Aorta (tissue), 5 donors: ENCODE data around the gene FRAT1. TPM values are rescaled to one million over a fixed set of nuclear protein-coding genes. Genes with fewer than 3 reads are reported as not detected.

ENCODE experiments used
- ATAC-seq: fragments of 200-7000 bp; cut with Tn5 transposase; one replicate; pipeline ENCODE4 v1.9.1; 2022; ENCODE audit warnings: moderate library complexity; ENCODE audit not compliant: low FRiP score
- DNase-seq, 2 donors: peaks; one replicate each; pipeline ENCODE4 v3.0.0-alpha.2; 2020
- H3K27ac ChIP-seq, 2 donors: one replicate each; pipeline ENCODE4 v1.5.1; 2013; ENCODE audit warnings: low read length in 2 of 2, mild to moderate bottlenecking in 2 of 2, moderate library complexity in 2 of 2, control low read depth in 1 of 2, inconsistent platforms in 1 of 2, low read depth in 1 of 2
- H3K27me3 ChIP-seq, 2 donors: one replicate each; pipeline ENCODE4 v1.6.1; 2013; ENCODE audit warnings: control low read depth in 1 of 2, low read length in 1 of 2, mild to moderate bottlenecking in 1 of 2, moderate library complexity in 1 of 2; ENCODE audit not compliant: insufficient read depth in 2 of 2, control insufficient read depth in 1 of 2
- H3K36me3 ChIP-seq, 2 donors: one replicate each; pipeline ENCODE4 v1.6.1; 2013; ENCODE audit warnings: control low read depth in 1 of 2, low read length in 1 of 2, mild to moderate bottlenecking in 1 of 2; ENCODE audit not compliant: insufficient read depth in 2 of 2, control insufficient read depth in 1 of 2
- H3K4me1 ChIP-seq, 2 donors: one replicate each; pipeline ENCODE4 v1.6.1; 2013; ENCODE audit warnings: low read length in 2 of 2, control low read depth in 1 of 2, mild to moderate bottlenecking in 1 of 2, moderate library complexity in 1 of 2; ENCODE audit not compliant: insufficient read depth in 2 of 2, control insufficient read depth in 1 of 2
- H3K4me3 ChIP-seq, 2 donors: one replicate each; pipeline ENCODE4 v1.5.1; 2013; ENCODE audit warnings: low read length in 2 of 2, control low read depth in 1 of 2, mild to moderate bottlenecking in 1 of 2
- H3K9me3 ChIP-seq: one replicate; pipeline ENCODE4 v1.6.1; 2013; ENCODE audit warnings: mild to moderate bottlenecking, low read length; ENCODE audit not compliant: control insufficient read depth
- WGBS, 2 donors: extraction: QIAGEN DNeasy Blood & Tissue Kit; methylation state at CpG; one replicate each; pipeline ENCODE4 v1.1.7; 2013; 5-methylcytosine and 5-hydroxymethylcytosine counted together
- intact Hi-C, 2 donors: fragments of 100-400 bp; cut with DNase I; formaldehyde crosslinking; loops; one replicate each; pipeline versions ENCODE4 v1.14.2 to v1.15.0; 2022
- polyA plus RNA-seq, 2 donors: library from polyadenylated mRNA; stranded (reverse); fragments of 200-250 nt; gene quantifications; one replicate each; pipeline ENCODE4 v1.2.3, GENCODE V29; 2013
- total RNA-seq, 2 donors: library from RNA; stranded (reverse); fragmentation: NEBNext Ultra II Directional; extraction: Animal tissue kit (Norgen Biotek cat#: 25700); gene quantifications; one replicate each; pipeline ENCODE4 v1.2.1, GENCODE V29; 2021
- donor health status: healthy with polysubstance abuse.
- donor health status: Bipolar disorder and iron deficiency.
- donor health status: DM: no; HTN: no; CAD: no.
- donor health status: DM: no; HTN: no; CAD: no.
- donor health status: DM: yes; HTN: yes; CAD: no.

The FRAT1 gene
- total and polyA plus RNA-seq, 4 donors: 1.5 to 4.5 (median 2.0) TPM

DNA sequence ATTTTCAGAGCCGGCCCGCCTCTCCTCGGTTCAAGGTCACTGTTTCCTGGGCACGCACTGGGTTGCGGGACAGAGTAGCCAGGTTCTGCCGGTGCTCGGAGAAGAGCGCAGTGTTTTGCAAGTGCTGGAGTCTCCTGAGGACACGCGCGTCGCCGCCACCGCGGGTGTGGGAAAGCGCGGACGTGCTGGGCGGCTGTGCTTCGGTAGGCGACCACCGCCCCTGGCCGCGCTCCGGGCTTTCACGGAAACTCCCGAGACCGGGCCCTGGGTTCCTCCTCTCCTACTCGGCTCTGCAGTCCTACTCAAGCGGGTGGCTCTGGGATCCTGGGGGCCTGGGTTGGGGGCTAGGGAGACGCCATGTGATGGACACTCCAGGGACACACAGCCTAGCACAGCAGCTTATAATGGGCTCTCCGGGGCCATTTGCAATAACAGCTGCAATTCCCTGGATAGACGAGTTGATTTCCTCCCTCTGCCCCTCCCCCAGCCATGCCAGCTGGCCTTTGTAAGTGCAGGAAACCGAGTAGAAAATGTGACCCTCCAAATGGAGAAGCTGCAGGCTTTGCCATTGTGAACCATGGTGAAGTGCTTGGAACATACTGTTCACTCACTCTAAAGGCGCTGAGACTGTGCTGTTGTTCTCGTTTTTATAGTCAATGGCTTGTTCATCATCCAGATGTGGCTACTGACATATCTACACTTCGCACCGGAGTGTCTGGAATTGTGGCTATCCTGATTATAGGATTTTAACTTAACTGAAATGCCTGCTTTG lies 2.1 kb downstream of the FRAT1 start:
- H3K27ac ChIP-seq: no peak overlapping the region
- no peak for ATAC-seq

DNA sequence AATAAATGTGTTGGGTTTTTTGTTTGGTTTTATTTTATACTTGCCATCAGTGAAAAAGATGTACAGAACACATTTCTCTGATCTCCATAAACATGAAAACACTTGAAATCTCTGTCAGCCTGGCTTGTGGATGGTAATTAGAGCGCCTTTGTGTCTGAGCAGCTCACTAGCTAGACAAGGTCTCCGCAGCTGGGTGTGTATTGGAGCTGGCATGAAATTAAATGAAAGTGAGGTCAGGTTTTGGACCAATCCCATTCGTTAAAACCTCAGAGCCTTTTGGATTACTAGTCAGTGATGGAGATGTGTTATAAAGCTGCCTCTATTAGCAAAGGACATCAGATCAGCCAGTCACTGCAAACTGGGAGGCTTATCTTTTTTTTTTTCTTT lies 2.7 kb downstream of the FRAT1 start:
- H3K27me3 ChIP-seq: no peaks in the 10 kb centered on the region
- intact Hi-C loops: no loop called here
- ATAC-seq: no peak
- no peak overlapping the region for H3K27ac ChIP-seq
- H3K4me3 ChIP-seq: no peak overlapping the region
- no peaks in the 10 kb centered on the region for H3K4me1 ChIP-seq
- no peak for DNase-seq
- WGBS, 2 donors: 69 to 87% methylated on average over 3 of the region's 3 CpGs
- H3K9me3 ChIP-seq: no peaks in the 10 kb centered on the region
- no peaks in the 10 kb centered on the region for H3K36me3 ChIP-seq

More for the DNA sequence above, 2.1 kb downstream of the FRAT1 start:
- Histone ChIP-seq H3K4me1 (no peaks in the 10 kb centered on the region), H3K9me3 (no peaks in the 10 kb centered on the region), H3K36me3 (no peaks in the 10 kb centered on the region), H3K27me3 (no peaks in the 10 kb centered on the region), H3K4me3 (peak overlapping the region in 1 of 2 donors; percentile 56)
- 32 to 34% methylated on average over 36 to 38 of the region's 38 CpGs for WGBS, 2 donors
- peak; percentile 77 to 80 for DNase-seq
- intact Hi-C loops: no loop called here

DNA sequence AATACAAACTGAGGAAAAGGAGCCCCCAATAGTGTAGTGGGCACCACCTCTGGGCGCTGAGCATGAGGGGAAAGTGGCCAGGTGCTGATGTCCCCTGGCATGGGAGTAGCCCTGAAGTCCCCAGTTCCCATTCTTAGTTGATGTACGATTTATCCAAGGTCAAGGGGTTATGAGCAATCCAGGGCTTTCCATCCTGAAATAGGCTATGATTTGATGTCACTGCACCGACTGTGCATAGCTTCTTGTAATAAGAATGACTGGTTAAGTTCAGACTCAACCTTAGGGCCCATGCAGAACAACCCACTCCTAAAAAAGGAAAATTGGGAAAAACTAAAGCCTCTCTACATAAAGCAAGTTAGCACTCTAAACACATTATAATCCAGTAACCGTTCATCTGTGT lies 4.4 kb downstream of the FRAT1 start:
- Histone ChIP-seq H3K4me1 (no peaks in the 10 kb centered on the region), H3K36me3 (peaks cover 0 to 2% of the 10 kb centered on the region in 2 donors), H3K27ac (no peak overlapping the region), H3K9me3 (no peaks in the 10 kb centered on the region), H3K4me3 (no peak overlapping the region), H3K27me3 (no peaks in the 10 kb centered on the region)
- ATAC-seq (no peak), DNase-seq (no peak)
- intact Hi-C loops: no loop called here
- 95 to 96% methylated on average over 4 of the region's 4 CpGs for WGBS, 2 donors

DNA sequence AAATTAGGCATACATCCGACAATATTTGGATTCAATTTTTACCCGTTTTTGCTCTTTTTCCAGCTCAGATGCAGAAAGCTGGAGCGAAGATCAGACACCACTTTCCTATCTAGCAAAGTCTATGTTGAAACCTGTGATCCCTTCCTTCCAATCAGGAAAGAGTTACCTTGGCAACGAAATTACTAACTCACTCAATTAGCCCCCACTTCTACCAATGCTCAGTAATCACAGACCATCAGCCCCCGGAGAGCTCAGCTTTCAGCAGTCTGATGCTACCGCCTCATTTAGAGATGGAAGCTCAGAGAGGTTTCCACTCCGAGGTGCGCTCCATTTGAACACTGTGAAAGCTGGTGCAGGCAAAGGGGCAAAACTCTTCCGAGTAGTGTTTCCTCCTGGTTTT lies 6.7 kb downstream of the FRAT1 start:
- Histone ChIP-seq H3K36me3 (peaks cover 2% of the 10 kb centered on the region in 2 donors), H3K9me3 (no peaks in the 10 kb centered on the region), H3K4me3 (no peak overlapping the region), H3K27ac (no peak overlapping the region), H3K27me3 (no peaks in the 10 kb centered on the region), H3K4me1 (no peaks in the 10 kb centered on the region)
- 85 to 88% methylated on average over 9 of the region's 9 CpGs for WGBS, 2 donors
- intact Hi-C loops: no loop called here
- no peak for DNase-seq
- ATAC-seq: no peak

DNA sequence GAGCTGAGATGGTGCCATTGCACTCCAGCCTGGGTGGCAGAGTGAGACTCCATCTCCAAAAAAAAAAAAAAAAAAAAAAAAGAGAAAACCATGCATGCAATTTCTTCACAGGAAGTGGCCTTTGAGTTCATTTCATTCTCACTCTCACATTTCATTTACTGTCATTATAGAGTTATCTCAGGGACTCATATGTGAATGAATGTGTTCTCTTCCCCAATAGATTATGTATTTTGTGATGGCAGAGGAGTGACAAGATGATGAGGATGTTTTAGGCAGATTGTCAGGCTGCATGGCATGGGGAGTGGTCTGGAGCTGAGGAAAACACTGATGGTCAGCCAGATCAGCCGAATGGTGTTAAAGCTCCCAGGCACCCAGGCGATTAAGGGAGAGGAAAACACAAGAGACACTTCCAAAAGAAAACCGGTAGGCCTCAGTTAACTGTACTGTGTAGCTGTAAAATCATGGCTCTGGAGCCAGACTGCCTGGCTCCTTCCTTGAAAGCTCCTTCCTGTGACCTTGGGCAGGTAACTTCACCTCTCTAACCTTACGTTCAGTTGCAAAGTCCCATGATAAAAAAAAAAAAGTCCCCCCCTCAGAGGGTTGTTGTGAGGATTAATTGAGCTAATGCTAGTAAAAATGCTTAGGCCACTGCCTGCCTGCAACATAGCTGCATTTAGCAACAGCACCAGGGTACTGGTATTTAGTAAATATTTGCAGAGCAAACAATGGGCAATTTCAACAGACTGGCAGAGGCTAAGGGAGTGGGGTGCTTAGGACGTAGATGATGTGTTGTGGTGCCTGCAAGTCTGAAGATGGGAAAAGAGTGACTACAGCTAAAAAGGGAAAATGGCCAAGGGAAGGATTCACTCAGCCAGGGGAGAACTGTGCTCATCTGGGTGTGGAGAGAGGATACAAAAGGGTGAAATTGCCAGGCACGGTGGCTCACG lies 8.6 kb downstream of the FRAT1 start:
- H3K27me3 ChIP-seq: no peaks in the 10 kb centered on the region
- 88 to 89% methylated on average over 7 of the region's 7 CpGs for WGBS, 2 donors
- intact Hi-C loops: no loop called here
- no peak overlapping the region for H3K4me3 ChIP-seq
- H3K4me1 ChIP-seq: no peaks in the 10 kb centered on the region
- H3K9me3 ChIP-seq: no peaks in the 10 kb centered on the region
- ATAC-seq (no peak), DNase-seq (no peak)
- H3K36me3 ChIP-seq: peaks cover 2% of the 10 kb centered on the region in 2 donors
- H3K27ac ChIP-seq: no peak overlapping the region

DNA sequence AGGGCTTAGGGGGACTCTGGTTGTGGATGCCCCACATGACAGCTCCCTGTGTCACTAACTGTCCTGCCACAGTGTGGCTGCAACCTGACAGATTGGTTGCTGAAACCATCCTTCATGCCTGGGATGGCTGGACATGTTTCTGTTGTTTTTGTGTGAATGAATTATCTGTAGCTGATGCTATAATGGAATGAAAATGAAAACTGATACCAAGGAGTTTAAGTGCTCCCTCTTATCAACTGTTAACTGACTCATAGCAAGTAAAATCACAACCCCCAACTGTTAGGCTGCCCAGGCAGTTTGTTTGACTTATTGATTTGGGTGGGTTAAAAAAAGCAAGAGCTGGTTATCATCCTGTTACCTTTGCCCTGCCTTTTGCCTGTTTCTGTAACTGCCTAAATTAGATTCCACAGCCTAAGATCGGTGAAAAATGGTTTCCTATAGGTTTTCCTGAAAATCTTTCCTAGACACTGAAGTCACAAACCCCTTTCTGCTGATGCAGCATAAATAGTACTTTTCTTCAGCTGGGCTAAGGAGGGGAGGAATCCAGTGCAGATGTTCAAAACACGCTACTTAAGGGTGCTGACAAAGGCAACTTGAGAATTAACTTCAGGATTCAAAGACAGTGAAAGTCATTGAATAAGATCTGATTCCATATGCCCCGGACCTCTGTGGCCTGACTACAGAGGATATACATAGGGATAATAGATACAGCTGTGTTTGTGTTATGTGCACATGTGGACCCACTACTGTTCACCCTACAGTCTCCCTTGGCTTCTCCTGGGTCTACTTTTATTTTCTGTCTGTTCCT lies 9.8 kb downstream of the FRAT1 start:
- H3K9me3 ChIP-seq: no peaks in the 10 kb centered on the region
- ATAC-seq: no peak
- peaks cover 2% of the 10 kb centered on the region in 2 donors for H3K36me3 ChIP-seq
- no peak for DNase-seq
- intact Hi-C loops: no loop called here
- no peak overlapping the region for H3K4me3 ChIP-seq
- no peaks in the 10 kb centered on the region for H3K4me1 ChIP-seq
- H3K27me3 ChIP-seq: no peaks in the 10 kb centered on the region
- no peak overlapping the region for H3K27ac ChIP-seq
- WGBS, 2 donors: 95 to 96% methylated on average over 3 of the region's 3 CpGs

DNA sequence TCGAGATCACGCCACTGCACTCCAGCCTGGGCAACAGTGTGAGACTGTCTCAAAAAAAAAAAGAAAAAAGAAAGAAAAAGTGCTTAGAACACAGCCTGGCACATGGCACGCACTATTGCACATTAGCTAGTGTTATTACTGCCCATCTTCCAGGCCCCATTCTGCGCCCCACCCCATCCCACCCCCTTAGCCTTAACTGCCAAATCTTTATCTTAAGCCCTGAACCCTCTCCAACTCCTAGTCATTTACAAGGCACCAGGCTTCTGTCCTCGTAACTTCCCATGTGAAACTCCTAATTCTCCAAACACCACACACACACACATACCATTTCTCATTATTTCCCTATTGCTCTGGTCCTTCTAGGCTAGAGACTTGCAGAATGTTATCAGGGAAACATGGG lies 10.7 kb downstream of the FRAT1 start:
- Histone ChIP-seq H3K4me1 (no peaks in the 10 kb centered on the region), H3K36me3 (peaks cover 2% of the 10 kb centered on the region in 2 donors), H3K27ac (no peak overlapping the region), H3K27me3 (no peaks in the 10 kb centered on the region), H3K9me3 (no peaks in the 10 kb centered on the region), H3K4me3 (no peak overlapping the region)
- intact Hi-C loops: loop anchor here in 1 of 2 donors (10.0 kb wide), 1 partner anchor 55 kb away; no protein-coding TSS in a partner anchor
- ATAC-seq: no peak
- no peak for DNase-seq
- 89% methylated on average over 5 of the region's 5 CpGs for WGBS, 2 donors

DNA sequence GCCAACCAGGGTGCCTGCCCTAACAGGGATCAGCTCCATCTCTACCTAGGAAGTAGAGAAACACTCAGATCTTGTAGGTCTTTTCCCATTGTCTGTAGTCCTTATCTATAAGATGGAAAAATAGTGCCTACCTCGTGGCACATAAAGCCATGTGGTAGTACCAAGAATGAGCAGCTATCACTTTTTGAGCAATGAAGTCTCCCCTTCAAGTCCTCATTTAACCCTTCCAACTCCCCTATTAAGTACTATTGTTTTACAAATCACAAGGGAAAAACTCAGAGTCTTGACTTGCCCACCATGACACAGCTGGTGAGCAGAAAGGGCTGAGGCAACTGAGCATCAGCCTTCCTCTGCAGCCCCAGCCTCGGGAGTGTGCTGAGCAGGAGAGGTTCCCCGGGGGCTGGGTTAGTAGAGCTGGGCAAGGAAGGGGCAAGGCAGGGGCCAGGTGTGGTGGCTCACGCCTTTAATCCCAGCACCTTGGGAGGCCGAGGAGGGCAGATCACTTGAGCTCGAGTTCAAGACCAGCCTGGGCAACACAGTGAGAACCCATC lies 12.2 kb downstream of the FRAT1 start:
- WGBS, 2 donors: 78 to 80% methylated on average over 6 of the region's 6 CpGs
- intact Hi-C loops: loop anchor here in 1 of 2 donors (10.0 kb wide), 1 partner anchor 56 kb away; no protein-coding TSS in a partner anchor
- Histone ChIP-seq H3K4me3 (no peak overlapping the region), H3K4me1 (no peaks in the 10 kb centered on the region), H3K27ac (no peak overlapping the region), H3K36me3 (peaks cover 2% of the 10 kb centered on the region in 2 donors), H3K27me3 (no peaks in the 10 kb centered on the region), H3K9me3 (no peaks in the 10 kb centered on the region)
- DNase-seq (no peak), ATAC-seq (no peak)
